ENCODE data around the gene MYBPC1.

- TF ChIP-seq CTCF (IDR thresholded peaks at IDR 0.05; ENCODE audit: low read depth, low read length) (no peak), MYC (IDR thresholded peaks at IDR 0.05; ENCODE audit: low read depth, low read length) (no peak), POLR2A (IDR thresholded peaks at IDR 0.05; ENCODE audit: extremely low read depth, insufficient read length) (no peak)
- TF ChIP-seq, protein P1, sequence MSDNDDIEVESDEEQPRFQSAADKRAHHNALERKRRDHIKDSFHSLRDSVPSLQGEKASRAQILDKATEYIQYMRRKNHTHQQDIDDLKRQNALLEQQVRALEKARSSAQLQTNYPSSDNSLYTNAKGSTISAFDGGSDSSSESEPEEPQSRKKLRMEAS (IDR thresholded peaks at IDR 0.05; ENCODE audit: low read depth, low read length), result no peak
Observed at GRCh38 chr12:101582937-101583336, 11.8 kb upstream of the MYBPC1 start.
